Hematopoietic multipotent progenitor cell treated with erythropoietin and hydrocortisone succinate and interleukin-3 and kit ligand, for 8 days (in vitro differentiated cells): ENCODE results near the gene CREM.
A peak's percentile ranks its signal among the peaks of the same experiment; 100 is the strongest.
"Not testable (repeated sequence)": the region's sequence is repeated elsewhere in the genome, so short reads cannot be mapped to it uniquely, and the experiment has no call there.

Source experiments
- DNase-seq: peaks from one replicate; pipeline ENCODE4 v3.0.0-alpha.2; 2015

Gene CREM

DNA sequence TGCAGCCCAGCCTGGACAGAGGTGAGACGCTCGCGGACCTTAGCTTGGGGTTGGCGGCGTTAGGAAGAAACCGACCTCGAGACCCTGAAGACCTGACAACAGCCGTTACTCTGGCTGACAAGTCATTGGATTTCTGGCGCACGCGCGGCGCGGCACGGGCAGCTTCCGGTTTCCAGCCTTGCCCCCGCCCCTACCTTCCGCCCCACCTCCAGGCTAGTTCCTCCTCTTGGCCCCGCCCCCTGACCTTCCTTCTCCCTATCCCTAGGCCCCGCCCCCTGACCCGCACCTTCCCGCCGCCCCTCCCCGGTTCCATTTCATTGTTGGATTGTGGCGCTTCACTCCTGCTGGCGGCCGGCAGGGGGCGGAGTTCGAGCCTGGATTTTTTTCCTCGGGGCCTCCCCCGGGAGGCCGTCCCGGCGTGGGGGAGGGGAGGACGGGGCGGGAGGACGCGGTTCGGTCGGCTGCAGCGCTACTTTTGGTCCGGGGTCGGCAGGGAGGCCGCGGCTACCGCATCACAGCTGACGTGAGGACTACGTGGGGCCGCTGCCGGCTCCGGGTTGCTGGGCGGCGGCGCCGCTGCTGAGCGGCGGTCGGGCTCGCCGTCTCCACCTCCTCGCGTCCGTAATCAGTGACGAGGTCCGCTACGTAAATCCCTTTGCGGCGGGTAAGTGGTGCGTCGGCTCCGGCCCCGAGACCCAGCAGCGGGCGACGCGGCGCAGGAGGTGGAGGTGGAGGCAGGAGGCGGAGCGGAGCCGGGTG is at the start of gene CREM:
TSS of gene CREM (plus strand) at position 317 of the 759 bp plus-strand sequence. CDS start 10,990 bp downstream, outside the sequence.
- DNase-seq: peak; percentile 95

DNA sequence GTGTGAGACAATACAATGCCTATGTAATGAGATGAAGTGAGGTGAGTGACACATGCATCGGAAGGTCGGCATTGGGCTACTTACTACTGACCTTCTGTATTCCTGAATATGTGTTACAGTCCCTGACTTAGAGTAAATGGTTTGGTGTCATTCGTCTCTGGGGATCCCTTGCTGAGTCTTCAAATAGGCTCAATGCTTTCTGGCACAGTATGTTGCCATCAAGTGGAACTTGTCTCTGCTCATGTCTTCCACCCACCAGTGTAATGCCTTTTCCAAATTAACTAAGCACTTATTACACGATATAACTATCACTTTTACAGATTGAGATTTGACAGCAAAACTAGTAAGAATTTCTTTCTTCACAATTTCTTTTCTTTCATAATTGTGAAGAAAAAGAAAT is 47.4 kb upstream of the CREM start:
- no peak for DNase-seq

DNA sequence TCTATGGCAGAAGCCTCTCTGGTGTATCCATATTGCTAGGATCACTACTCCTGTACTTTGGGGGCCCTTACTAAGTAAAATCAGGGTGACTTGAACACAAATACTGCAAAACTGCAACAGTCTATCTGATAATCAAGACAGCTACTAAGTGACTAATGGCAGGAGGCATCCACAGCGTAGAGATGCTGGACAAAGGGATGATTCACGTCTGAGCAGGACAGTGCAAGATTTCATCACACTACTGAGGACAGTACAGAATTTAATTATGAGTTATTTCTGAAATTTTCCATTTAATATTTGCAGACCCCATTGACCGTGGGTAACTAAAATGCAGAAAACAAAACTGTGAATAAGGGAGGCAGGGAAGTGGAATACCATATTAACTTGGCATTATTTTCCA is 46.9 kb upstream of the CREM start:
- no peak for DNase-seq

DNA sequence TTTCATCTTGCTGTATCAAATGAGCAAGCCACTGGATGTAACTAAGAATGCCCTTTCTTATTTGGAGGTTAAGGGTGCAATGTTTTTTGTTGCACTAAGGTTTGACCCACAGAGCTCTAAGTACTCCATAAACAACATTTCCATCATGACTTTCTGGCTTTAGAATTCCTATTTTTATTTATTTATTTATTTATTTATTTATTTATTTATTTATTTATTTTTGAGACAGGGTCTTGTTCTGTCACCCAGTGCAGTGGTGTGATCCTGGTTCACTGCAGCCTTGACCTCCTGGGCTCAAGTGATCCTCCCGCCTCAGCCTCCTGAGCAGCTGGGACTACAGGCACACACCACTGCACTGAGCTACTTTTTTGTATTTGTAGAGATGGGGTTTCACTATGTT is 46.4 kb upstream of the CREM start:
- DNase-seq: not testable (repeated sequence)

DNA sequence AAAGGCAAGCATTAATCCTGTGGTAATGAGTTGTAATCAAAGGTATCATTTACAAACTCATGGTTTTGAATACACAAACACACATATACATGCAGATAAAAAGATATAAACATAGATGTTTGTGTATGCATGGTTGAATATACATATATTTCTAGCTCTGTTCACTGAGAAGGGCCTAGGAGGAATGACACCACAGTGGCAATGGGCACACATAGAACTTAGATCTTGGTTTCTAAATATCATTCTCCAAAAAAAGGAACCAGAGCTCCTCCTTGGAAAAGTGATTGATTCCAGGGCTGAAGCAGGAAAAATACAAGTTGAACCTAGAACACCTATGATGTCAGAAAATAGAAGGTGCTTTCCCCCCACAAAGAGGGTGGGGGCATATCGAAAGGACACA is 43.4 kb upstream of the CREM start:
- DNase-seq: no peak

DNA sequence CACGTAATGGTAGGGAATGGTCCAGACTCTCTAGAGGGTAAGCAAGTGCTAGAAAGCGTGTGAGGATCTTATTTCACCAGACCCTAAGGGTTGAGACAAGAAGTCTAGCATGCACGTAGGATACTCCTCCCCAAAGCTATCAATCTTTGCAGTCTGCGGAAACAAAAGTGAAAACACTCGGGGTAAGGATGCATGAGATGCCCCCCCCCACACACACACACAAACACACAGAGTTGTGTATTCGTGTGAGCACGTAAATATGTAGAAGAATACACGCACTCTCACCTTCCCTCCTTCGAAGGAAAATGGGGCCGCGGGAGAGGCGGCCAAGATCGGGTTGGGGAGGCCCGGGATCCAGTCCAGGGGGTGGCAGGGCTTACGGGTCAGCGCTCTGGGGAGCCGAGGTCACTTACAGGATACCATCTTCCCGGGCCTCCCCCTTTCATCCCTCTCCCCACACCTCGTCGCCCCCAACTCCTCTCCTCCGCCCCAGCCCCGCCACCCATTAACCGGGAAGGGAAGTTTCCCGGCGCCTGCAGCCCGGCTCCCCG is 37.0 kb upstream of the CREM start:
- DNase-seq: peak; percentile 50

DNA sequence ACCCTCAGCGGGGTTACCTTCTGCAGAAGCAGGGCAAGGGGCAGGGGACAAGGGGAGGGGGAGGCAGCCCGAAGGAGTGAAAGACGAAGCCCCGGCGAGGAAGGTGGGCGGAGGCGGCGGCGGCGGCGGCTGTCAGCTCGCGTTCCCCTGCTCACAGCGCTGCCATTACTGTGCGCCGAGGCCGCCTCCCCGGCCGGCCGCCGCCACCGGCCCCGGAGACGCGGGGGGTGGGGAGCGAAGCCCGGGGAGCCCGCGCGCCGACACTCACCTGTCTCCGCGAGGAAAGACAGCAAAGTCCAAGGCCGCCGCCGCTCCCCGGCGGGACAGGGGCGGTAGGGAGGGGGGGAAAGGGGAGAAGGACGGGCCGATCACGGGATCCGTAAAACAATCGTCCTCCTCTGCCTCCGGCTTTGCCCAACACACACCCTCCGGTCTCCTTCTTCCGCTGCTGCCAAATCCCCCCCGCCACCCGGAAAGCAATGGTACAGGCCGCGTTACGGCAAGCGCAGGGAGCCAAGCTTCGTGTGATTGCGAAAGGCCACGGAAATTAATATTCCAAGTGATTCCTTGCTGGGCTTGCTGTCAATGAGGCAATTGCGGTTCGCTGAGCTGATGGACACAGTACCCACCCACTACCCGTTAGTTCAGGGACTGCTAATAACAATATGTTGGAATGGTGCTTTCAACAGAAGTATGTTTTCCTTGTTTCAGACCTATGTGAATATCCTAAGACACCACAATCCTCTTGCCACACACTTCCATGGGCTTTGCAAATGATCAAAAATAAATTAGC is 36.3 kb upstream of the CREM start, which contains the start of gene CUL2:
TSS of gene CUL2 (minus strand) at position 180 of the 793 bp plus-strand sequence. CDS start 19,024 bp downstream, outside the sequence.
- peak; percentile 93 for DNase-seq

DNA sequence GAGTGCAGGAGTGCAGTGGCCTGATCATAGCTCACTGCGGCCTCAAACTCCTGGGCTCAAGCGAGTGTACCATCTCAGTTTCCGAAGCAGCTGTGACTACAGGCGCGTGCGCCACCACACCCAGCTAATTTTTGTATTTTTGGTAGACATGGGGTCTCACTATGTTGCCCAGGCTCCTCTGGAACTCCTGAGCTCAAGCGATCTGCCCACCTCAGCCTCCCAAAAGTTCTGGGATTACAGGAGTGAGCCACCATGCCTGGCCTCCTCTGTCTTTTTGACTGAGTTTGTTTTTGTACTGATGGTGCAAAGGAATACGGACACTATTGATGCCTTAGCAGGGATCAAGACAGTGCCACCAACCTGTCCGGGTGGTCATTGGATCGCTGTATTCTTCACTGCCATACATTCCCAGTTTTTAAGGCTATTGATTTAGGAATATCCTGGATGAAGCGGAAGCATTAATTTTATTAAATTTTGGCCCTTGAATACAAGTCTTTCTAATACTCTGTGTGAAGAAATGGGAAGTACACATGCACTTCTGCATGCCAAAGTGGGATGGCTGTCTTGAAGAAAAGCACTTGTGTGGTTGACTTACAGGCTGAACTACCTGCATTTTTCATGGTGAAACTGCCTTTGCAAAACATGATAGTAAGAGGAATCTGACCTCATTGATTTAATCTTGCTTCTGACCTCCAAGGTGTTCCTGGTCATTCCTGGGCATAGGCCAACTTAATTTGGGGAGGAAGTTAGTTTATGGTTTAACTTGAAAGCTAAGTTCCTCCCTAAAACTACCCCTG is 34.5 kb upstream of the CREM start:
- DNase-seq: no peak

DNA sequence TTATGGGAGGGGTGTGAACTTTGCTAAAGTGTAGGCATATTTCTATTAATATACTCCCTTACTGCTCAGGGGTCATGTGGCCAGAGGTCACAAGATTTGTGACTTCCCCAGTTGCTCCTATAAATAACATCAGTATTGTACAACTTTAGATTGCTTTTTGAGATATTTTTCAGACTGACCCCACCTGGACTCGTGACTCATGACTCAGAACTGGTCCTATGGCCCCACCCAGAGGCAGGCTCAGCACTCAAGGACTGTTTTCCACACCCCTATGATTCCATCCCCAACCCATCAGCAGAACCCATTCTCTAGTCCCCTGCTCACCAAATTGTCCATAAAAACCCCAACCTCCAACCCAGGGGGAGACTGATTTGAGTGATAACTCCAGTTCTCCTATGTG is 33.8 kb upstream of the CREM start:
- peak; percentile 8 for DNase-seq

DNA sequence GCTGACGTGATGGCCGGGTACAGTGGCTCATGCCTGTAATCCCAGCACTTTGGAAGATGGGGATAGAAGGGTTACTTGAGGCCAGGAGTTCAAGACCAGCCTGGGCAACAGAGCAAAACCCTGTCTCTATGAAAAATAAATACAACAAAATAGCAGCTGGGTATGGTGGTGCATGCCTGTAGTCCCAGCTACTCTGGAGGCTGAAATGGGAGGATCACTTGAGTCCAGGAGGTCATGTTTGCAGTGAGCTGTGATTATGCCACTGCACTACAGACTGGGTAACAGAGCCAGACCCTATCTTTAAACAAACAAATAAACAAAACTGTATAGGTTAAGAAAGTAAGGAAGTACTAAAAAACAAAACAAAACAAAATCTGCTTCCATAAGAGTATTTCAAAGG is 30.3 kb upstream of the CREM start:
- DNase-seq: no peak

DNA sequence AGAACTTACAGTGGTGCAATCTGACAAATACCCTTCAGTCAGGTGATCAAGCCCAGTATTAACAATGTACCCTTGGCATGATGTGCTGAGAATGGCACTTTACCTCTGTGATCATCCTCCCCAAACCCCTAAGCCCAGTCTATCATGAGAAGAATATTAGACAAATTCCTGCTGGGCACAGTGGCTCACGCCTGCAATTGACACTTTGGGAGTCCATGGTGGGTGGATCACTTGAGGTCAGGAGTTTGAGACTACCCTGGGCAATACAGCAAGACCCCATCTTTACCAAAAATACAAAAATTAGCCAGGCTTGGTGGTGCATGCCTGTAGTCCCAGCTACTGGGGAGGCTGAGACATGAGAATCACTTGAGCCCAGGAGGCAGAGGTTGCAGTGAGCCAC is 29.1 kb upstream of the CREM start:
- DNase-seq: no peak

DNA sequence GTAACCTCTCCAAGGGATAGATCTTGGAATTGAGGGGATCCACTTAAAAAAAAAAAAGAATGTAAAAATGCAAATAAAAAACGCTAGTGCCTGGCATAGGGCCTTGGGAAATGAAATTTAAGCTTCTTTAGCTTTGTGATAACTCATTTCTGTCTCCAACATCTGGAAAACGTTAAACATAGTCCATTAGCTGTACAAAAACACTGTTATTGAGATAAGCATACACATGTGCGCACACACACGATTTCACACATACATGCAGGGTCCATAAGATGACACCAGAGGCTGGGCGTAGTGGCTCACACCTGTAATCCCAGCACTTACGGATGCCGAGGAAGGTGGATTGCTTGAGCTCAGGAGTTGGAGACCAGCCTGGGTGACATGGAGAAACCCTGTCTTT is 22.8 kb upstream of the CREM start:
- no peak for DNase-seq

DNA sequence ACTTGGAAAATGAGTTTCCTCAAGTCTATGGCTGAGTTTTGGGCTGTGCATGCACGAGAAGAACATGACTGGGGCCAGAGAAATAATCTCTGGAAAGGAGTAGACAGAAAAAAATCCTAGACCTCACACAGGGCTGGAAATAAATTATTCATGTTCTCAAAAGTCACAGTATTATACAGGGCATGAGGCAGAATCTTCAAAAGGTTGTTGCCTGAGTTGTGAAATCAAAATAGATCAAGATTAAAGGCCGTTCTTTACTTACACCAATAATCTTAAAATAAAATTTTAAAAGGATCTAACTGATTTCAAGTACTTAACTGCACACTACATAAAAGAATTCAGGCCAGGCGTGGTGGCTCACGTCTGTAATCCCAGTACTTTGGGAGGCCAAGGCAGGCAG is 14.1 kb upstream of the CREM start:
- no peak for DNase-seq

DNA sequence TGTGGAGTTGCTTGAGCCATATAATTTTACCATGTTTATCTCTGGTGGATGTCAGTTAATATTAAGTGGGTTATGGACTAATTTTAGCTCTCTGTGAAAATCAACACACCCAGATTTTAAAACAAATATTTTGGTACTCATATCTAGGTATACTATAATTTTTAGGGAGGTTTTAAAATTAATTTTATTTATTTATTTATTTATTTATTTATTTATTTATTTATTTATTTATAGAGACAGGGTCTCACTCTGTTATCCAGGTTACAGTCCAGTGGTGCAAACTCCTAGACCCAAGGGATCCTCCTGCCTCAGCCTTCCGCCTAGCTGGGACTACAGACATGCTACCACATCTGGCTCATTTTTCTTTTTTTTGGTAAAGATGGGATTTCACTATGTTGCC is 7.3 kb upstream of the CREM start:
- no peak for DNase-seq

DNA sequence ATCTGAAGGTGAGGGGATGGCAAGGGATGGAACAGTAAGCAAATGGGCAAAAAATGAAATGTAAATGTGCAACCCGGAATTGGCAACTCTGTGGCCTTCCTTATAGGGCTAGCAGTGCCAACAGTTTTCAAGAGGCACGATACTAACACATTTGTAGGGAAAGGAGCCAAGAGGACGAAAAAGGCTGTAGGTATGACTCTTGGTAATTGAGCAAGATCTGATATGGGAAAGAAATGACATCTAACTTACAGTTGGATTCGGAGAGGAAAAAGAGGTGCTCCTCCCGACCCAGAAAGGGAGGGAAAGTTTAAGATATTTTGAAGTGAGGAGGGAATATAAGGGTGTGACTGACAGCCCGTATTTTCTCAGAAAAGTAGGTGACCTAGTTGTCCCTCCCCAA is 2.1 kb upstream of the CREM start:
- DNase-seq: no peak

DNA sequence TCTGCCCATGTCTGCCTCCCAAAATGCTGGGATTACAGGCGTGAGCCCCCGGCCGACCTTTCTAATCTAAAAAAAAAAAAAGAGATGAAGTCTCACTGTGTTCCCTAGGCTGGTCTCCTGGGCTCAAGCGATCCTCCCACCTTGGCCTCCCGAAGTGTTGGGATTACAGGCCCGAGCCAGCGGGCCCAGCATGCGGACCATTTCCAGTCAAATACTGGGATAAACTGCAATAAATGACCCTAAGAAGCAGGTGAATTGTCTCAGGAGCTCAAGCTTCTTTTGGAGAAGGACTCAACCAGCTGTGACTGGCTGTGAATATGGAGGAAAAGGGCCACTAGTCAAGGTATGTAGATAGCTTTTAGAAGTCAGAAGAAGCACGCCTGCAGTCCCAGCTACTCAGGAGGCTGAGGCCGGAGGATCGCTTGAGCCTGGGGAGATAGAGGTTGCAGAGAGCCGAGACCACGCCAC is 550 bp upstream of the CREM start:
- DNase-seq: no peak

DNA sequence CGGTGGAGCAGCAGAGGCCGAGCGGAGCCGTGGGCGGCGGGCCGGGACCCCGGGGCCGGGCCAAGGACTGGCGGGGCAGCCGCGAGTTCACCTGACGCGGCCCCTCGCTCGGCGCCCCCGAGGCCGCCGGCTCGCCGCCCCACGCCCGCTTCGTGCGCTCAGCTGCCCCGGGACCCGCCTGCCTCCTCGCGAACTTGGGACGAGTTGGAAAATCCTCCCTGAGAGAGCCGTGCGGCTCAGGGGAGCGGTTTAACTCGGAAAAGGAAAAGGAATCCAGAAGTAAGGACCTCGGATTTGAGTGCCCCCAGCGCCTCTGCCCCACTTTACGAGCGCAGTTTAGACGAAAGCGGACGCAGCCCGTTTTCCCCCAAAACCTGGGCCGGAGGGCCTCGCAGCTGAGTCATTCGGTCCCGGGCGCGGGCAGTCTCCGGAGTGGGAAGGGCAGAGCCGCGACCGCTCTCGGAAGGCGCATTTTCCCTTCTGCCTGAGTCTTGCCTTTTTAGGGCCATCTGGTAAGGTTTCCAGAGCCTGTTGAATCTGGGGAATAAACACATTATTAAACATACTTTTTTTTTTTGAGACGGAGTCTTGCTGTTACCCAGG is 744 bp downstream of the CREM start:
- peak; percentile 62 for DNase-seq

DNA sequence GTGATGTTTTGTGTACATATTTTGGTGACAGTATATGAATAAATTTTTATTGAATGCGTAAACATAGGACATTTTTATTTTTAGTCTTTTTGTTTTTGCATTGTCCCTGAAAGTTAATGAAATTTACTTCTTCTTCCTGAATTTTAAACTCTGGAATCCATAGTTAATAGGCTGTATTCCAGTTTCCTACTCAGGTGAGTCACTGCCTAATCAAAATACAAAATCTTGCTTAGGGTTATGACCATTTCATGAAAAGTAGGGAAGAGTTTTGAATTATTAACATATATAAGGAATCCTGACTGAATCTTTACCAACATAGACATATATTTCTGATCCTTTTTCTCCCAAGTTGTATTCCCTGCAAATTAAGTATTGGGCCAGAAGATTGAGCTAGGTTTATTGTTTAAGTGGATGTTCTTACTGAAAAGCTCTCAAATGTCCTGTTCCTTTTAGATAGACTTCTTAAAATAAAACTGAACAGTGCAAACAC is 2.6 kb downstream of the CREM start:
- no peak for DNase-seq

DNA sequence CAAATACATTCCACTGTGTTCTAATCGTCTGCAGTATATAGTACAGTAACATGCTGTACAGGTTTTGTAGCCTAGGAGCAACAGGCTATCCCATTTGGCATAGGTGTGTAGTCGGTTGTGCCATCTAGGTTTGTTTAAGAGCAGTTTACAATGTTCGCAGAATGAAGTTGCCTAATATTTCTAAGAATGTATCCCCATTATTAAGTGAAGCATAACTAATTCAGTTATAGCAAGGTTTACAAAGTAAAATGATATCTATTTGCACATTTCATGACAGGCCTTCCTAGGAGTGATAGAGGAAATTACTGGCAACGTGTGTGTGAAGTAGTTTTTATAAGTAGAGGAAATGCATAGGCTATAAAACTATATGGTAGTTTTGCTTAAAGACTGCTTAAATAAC is 4.0 kb downstream of the CREM start:
- DNase-seq: no peak

DNA sequence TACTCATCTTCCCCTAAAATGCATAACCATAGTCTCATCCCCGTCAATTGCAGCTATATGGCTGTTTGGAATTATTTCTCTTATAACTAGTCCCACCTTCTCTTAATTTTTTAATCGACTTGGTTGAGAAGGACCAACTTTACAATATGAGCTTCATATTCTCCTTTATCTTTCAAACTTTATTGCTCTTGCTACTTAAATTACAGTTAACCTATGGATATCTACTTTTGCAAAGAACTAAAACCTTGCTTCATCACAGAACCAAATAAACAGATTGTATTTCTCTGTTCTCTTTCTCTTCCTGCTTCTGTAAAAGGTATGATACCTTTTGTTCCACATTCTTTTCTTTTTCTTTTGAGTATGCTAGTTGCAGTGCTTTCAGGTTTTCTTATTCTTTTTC is 6.1 kb downstream of the CREM start:
- no peak for DNase-seq

DNA sequence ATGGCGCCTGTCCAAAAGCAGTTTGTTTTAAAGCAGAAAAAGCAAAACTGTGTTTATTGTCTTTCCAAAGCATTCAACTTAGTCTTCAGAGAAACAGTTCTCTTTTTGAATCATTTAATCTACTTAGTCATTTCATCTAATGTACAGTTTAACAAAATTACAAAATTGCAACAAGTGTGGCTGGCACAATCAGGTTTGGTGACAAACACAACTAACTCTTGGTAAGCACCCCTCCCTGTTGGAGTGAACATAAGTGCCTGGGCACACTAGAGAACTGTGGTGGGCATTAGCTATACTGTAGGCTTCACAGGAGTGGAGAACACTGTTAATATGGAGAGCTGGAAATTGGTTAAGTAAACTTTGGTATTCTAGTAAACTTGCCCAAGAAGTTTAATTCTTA is 6.9 kb downstream of the CREM start:
- no peak for DNase-seq

DNA sequence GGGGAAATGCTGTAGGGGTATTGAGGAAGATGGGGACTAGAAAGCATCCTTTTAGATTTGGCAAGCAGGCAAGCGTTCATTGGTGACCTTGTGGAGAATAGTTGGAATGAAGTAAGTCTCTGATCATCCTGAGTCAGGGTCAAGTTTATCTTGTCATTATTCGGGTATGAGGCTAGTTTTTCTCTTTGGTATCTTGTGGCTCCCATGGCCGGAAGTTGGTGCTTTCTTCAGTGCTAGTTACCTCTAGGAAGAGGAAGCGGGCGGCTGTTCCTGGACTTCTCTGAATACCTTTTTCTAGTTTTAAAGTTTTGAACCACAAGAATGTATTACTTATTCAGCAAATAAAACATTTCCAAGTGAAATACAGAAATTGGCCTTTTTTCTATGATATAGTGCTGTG is 9.2 kb downstream of the CREM start:
- no peak for DNase-seq
